BE2C (cell line): ENCODE results near the gene BCL2L14.

ENCODE experiments used
- DNase-seq: peaks from one replicate; pipeline ENCODE4 v3.0.0-alpha.2; 2020
- H3K27me3 ChIP-seq: fragments of 250-450 bp; sonication (Bioruptor Pico); 2 replicates; pipeline ENCODE4 v1.5.1; 2020; ENCODE audit warnings: mild to moderate bottlenecking
- H3K36me3 ChIP-seq: fragments of 250-450 bp; sonication (Bioruptor Pico); 2 replicates; pipeline ENCODE4 v1.5.1; 2020; ENCODE audit warnings: mild to moderate bottlenecking
- H3K4me1 ChIP-seq: fragments of 250-450 bp; sonication (Bioruptor Pico); 2 replicates; pipeline ENCODE4 v1.5.1; 2020
- H3K4me3 ChIP-seq: 2 replicates; pipeline ENCODE4 v1.5.1; 2011; ENCODE audit warnings: low read depth, low read length
- H3K9me3 ChIP-seq: fragments of 250-450 bp; sonication (Bioruptor Pico); 2 replicates; pipeline ENCODE4 v1.5.1; 2020
- TF ChIP-seq, protein P1 (sequence below): IDR thresholded peaks from 2 replicates; pipeline ENCODE4 v1.5.1; 2012; ENCODE audit warnings: mild to moderate bottlenecking, low read depth, low read length

The BCL2L14 gene

DNA sequence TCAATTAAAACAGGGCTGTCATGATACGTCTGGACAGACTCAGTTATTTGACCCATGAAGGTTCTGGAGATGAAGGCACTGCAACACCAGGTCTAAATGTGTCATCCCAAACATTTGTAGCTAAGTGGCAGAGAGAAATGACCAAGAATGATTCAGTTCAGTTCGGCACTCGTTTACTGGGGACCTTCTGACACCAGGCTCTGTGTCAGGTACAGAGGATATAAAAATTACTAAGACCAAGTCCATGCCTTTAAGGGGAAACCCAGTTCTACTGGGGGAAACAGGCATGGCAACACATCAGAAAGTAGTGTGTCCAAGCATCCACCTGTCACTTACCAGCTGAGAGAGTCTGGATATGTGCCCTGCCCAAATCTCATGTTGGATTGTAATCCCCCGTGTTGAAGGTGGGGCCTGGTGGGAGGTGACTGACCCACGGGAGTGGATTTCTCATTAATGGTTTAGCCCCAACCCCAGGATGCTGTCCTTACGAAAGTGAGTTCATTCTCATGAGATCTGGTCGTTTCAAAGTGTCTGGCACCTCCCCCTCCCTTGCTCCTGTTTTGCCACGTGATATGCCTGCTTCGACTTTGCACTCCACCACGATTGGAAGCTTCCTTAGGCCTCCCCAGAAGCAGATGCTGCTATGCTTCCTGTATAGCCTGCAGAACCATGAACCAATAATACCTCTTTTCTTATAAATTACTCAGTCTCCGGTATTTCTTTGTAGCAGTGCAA lies 41.9 kb upstream of the BCL2L14 start:
- Histone ChIP-seq H3K4me1 (no peaks in the 10 kb centered on the region), H3K27me3 (no peaks in the 10 kb centered on the region), H3K9me3 (no peaks in the 10 kb centered on the region), H3K36me3 (no peaks in the 10 kb centered on the region), H3K4me3 (no peak overlapping the region)
- TF ChIP-seq, protein P1, sequence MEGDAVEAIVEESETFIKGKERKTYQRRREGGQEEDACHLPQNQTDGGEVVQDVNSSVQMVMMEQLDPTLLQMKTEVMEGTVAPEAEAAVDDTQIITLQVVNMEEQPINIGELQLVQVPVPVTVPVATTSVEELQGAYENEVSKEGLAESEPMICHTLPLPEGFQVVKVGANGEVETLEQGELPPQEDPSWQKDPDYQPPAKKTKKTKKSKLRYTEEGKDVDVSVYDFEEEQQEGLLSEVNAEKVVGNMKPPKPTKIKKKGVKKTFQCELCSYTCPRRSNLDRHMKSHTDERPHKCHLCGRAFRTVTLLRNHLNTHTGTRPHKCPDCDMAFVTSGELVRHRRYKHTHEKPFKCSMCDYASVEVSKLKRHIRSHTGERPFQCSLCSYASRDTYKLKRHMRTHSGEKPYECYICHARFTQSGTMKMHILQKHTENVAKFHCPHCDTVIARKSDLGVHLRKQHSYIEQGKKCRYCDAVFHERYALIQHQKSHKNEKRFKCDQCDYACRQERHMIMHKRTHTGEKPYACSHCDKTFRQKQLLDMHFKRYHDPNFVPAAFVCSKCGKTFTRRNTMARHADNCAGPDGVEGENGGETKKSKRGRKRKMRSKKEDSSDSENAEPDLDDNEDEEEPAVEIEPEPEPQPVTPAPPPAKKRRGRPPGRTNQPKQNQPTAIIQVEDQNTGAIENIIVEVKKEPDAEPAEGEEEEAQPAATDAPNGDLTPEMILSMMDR: no peak
- no peak for DNase-seq

DNA sequence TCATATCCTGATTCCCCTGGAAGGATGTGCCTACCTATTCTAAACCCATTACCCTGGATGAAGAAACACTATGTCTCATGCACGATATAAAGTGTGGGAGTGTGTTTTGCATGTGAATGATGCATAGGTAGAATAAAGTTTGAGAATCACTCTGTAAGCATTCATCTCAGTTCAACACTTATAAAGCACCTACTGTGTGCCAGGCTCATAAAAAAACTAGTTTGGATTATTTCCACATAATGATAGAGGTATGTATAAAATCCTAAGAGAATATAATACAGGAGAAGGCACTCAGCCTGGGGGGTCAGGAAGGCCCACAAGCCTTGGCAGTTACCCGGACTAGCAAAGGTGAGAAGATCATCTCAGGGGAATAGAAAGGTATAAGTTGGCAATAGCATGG lies 41.1 kb upstream of the BCL2L14 start:
- no peaks in the 10 kb centered on the region for H3K4me1 ChIP-seq

DNA sequence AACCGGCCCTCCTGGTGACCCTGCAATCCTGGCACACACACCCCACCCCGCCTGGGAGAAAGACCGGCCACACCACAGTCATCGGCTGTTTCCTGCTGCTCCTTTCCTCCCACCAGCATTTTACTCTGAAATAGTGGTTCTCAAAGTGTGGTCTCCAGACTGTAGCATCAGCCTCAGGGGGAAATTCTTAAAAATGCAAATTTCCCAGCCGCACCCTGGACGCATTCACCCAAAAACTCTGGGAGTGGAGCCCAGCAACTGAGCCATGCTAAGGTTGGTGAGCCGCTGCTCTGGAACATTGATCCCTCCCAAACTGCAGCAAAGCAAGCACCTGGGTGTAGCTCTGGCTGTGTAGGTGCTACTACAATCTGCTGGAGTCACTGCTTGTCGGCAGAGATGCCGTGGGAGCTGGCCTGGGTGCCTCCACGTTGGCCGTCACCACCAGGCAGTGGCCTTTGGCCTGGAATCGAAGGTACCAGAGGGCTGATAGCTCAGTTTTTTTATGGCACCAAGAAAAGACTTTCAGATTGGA lies 38.4 kb upstream of the BCL2L14 start:
- H3K27me3 ChIP-seq: no peaks in the 10 kb centered on the region
- DNase-seq: no peak
- no peak overlapping the region for H3K4me3 ChIP-seq
- no peaks in the 10 kb centered on the region for H3K9me3 ChIP-seq
- H3K36me3 ChIP-seq: no peaks in the 10 kb centered on the region
- TF ChIP-seq, protein P1: no peak
- H3K4me1 ChIP-seq: no peaks in the 10 kb centered on the region

More for the DNA sequence above, 41.1 kb upstream of the BCL2L14 start:
- Histone ChIP-seq H3K36me3 (no peaks in the 10 kb centered on the region), H3K27me3 (no peaks in the 10 kb centered on the region), H3K9me3 (no peaks in the 10 kb centered on the region), H3K4me3 (no peak overlapping the region)
- no peak for DNase-seq
- TF ChIP-seq, protein P1: no peak

DNA sequence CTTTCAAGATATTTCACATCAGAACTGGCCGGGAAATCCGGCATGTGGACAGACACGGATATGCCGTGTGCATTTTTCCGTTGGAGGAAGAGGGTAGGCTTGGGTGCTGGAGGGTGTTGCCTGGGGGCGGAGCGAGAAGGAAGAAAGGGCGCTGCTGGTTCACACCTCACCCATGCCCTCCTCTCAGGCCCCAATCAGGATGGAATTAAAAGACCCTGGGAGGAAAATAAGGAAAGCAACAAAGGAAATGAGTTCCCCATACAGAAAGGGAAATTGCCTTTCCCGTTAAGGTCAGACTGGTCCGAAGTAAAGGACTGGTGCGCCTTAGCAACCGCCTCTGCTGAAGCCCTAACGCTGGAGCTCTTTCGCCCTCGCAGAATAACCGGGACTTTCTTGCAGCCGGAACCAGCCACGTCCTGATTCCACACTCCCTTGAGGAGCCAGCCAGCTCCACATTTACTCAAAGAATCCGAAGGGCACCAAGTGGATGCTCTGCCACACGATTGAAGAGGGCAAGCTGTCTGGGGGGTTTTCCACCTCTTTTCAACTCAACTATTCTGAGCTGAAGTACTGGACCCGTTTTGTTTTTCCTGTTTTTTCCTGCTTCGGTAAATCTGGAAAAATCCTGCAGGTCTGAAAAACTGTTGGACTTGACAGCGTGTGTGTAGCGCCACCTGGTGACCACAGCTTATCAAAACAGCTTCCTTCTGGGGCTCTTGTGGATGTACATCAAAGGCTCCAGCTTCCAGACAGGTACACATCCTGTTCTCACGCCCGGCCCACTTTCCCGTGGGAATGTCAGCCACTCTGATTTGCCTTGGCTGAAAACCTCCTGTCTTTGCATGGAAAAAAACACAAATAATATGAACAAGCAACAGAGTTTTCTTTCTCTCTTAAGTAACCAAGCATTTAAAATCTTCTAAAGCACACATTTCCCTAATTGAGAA lies 37.6 kb upstream of the BCL2L14 start:
- Histone ChIP-seq H3K4me1 (no peaks in the 10 kb centered on the region), H3K4me3 (peak overlapping the region; percentile 57), H3K27me3 (no peaks in the 10 kb centered on the region), H3K36me3 (no peaks in the 10 kb centered on the region), H3K9me3 (no peaks in the 10 kb centered on the region)
- TF ChIP-seq, protein P1: peak; percentile 96
- peak; percentile 73 for DNase-seq

DNA sequence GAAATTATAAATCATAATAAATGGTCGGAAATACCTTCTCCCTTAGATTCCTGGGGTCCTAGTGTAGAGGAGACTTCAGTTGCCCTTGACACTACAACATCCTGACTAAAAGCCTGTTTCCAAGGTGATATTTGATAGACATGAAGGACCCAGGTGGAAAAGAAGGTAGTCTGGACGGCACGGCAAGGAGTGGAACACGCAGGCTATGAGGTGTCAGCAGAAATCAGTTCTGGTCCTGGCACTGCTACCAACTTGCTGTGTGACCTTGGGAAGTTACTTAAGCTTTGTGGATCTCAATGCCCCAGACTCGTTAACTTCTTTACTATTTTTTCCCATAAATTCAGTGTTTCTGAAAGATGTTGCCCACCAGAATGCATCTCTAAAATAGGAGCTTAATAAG lies 36.9 kb upstream of the BCL2L14 start:
- H3K4me1 ChIP-seq: no peaks in the 10 kb centered on the region
- no peaks in the 10 kb centered on the region for H3K36me3 ChIP-seq
- no peak overlapping the region for H3K4me3 ChIP-seq
- no peaks in the 10 kb centered on the region for H3K27me3 ChIP-seq
- no peak for DNase-seq
- no peaks in the 10 kb centered on the region for H3K9me3 ChIP-seq
- TF ChIP-seq, protein P1: no peak
